Measurements from ENCODE around the gene ARL1.

DNA sequence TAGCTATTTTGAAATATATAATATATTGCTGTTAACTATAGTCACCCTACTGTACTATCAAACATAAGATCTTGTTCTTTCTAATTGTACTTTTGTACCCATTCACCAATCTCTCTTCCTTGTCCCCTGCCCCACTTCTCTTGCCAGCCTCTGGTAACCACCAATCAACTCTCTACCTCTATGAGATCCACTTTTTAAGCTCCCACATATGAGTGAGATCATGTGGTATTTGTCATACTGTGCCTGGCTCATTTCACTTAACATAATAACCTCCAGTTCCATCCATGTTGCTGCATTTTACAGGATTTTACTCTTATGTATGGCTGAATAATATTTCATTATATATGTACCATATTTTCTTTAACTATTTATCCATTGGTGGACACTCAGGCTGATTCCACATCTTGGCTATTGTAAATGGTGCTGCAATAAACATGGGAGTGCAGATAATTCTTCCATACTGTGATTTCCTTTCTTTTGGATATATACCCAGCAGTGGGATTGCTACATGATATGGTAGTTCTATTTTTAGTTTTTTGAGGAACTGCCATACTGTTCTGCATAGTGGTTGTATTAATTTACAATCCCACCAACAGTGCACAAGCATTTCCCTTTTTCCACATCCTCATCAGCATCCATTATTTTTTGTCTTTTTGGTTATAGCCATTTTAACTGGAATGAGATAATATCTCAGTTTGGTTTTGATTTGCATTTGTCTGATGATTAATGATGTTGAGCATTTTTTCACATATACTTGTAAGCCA, 34.1 kb upstream of the ARL1 start:
- TF ChIP-seq SP2 (IDR thresholded peaks at IDR 0.05; ENCODE audit: low read length), result no peak
- TF ChIP-seq RFX5 (IDR thresholded peaks at IDR 0.05; ENCODE audit: borderline replicate concordance, low read depth, low read length), result no peak
- no peak for TF ChIP-seq EP300 (IDR thresholded peaks at IDR 0.05; ENCODE audit: borderline replicate concordance in 1 of 2, low read depth in 2 of 2, low read length in 2 of 2)
- no peak for TF ChIP-seq POLR2A (IDR thresholded peaks at IDR 0.05; ENCODE audit: control extremely low read depth in 1 of 2, low read depth in 2 of 2, low read length in 2 of 2)
- TF ChIP-seq GTF2F1 (IDR thresholded peaks at IDR 0.05; ENCODE audit: borderline replicate concordance, low read depth, low read length), result no peak
- no peak for TF ChIP-seq EZH2 (IDR thresholded peaks at IDR 0.05; ENCODE audit: low read depth, low read length, severe bottlenecking)
- TF ChIP-seq CTCF (IDR thresholded peaks at IDR 0.05; ENCODE audit: control extremely low read depth in 1 of 3, insufficient read depth in 1 of 3, low read depth in 1 of 3, low read length in 3 of 3), result no peak
- TF ChIP-seq RAD21 (IDR thresholded peaks at IDR 0.05 in 1 of 2, conservative IDR thresholded peaks at IDR 0.05 in 1 of 2; ENCODE audit: low read depth in 2 of 2, low read length in 2 of 2), result no peak
- no peak for TF ChIP-seq TAF1 (IDR thresholded peaks at IDR 0.05; ENCODE audit: low read depth, low read length)
- TF ChIP-seq CHD2 (IDR thresholded peaks at IDR 0.05; ENCODE audit: low read length), result no peak
